Right kidney (tissue), 1 donor: Measurements from ENCODE around the gene AP1G2.
"Not testable (repeated sequence)": the region's sequence is repeated elsewhere in the genome, so short reads cannot be mapped to it uniquely, and the experiment has no call there.

Source experiments
- DNase-seq: peaks from one replicate; pipeline ENCODE4 v3.0.0-alpha.2; 2016

The AP1G2 gene

DNA sequence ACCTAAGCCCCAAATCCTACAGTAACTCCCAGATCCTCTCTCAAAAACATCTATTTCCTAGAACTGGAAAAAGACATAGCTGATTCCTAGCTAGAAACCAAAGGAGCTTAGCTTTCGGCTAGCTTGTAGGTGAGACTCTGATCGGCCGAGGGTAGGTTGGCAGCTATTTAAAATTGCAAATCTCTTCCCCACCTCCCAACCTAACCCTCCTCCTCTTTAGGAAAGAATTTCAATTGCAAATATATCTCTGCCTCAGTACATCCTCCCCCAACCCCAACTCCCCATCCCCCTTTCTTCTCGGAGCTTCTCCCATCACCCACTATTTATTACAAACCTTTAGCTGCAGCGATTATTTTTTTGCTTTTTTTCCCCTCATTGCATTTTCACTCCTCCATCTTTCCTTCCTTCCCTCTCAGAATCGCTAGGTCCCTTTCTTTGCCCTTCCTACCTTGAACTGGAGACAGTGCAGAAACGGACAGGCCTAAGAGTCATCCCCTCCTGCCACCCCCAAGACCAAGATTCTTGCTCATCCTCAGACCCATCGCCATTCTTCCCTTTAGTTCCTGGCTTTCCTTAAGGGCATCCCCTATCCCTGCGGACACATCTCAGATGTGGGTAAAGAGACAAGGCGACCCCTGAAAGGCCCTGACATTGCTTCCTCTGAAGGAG lies 29.4 kb downstream of the AP1G2 start:
- DNase-seq, result no peak

DNA sequence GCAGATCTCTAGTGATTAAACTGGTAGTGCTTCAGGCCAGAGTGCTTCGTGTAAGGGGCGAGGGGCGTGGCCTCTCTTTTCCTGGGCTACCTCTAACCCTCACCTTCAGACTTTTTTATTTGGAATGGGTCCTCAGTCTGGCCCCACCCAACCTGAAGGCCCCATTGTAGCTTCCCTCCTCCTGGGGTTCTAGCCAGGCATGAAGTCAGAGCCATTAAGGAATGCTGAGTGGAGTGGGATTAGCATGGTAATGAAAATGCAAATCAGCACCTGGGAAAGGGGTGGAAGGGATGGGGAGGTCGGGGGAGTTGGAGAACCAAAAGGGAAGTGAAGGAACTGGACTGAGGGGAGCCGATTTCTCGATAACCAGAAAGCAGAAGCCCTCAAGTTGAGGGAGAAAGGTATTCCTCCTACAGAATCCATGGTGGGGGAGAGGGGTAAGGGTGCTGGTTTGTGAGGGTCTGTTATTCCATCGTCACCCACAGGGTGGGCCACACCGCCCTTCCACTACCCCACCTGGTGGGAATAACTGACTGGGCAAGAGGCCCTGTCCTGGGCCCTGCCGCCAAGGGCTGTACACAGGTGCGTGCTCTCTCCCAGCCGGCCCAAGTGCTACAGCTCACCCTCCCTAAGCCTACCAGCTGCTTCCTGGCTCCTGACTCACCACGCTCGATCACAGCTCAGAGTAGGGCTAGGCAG lies 30.1 kb downstream of the AP1G2 start:
- peak; percentile 22 for DNase-seq

DNA sequence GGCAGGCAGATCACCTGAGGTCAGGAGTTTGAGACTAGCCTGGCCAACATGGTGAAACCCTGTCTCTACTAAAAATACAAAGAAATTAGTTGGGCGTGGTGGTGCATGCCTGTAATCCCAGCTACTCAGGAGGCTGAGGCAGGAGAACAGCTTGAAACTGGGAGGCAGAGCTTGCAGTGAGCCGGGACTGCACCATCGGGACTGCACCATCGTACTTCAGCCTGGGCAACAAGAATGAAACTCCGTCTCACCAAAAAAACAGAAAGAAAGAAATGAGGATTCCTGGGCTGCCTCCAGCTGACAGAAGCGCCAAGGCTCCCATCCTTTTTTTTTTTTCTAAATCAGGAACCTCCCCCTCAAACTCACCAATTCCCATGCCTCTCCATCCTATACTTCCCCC lies 30.7 kb downstream of the AP1G2 start:
- DNase-seq, result not testable (repeated sequence)

DNA sequence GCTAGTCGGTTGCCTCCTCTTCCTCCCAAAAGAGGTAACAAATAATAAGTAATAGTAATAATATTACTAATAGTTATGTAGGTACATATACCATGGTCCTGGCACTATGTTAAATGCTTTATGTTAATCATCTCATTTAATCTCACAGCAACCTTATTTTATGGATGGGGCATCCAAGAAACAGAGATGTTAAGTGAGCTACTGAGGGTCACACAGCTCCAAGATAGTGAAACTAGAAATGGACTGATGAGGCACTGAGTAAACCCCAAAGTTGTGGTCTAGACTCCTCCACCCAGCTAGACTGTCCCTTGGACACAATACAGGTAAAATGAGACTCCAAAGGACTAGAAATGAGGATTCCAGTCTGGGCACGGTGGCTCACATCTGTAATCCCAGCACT lies 31.1 kb downstream of the AP1G2 start:
- no peak for DNase-seq

DNA sequence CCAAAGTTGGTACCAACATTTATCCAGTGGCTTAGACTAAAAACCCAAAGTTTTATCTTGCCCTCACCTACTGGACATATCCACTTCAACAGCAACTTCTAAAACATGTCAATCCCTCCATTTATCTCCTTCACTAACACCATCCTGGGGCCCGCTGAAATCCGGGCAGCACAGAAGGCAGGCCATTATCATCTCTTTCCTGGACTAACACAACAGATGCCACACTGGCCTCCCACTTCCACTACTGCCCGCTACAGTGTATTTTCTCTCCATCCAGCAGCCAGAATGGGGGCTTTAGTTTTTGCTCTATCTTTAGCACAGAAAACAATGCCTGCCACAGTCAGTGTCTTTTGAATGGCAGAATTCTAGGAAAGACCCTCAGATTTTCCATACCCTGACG lies 31.6 kb downstream of the AP1G2 start:
- no peak for DNase-seq

DNA sequence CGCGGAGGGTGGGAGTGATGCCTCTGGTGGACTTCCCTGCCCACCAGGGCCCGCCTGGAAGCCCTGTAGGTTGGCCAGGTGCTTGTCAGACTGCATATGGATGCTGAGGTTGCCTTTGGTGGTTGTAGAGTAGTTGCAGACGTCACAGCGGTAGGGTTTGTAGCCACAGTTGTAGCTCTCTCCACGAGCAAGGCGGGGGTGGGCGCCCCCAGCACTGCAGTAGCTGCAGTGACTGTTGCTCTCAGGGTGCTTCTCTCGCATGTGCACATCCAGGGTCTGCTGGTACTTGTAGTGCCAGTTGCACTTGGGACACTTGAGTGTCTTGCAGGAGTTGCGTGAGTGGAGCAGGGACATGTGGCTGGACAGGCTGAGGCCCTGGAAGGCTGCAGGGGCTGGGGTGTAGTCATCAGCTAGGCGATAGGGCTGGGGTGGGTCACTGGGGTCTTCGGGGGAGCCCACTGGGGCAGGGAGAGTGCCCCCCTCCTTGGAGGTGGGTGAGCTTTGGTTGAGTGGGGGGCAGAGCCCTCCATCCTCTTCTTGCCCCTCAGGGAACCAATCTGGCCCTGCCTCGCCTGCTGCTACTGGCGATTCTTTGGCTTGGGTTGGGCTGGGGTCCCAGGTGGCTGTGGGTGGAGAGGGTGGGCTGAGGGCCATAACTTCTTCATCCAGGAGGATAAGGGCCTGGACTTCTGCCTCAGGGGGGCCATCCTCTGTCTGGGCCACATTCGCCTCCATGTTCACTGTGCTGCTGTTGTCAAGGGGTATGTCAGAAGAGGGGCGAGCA lies 33.7 kb downstream of the AP1G2 start:
- DNase-seq, result no peak

DNA sequence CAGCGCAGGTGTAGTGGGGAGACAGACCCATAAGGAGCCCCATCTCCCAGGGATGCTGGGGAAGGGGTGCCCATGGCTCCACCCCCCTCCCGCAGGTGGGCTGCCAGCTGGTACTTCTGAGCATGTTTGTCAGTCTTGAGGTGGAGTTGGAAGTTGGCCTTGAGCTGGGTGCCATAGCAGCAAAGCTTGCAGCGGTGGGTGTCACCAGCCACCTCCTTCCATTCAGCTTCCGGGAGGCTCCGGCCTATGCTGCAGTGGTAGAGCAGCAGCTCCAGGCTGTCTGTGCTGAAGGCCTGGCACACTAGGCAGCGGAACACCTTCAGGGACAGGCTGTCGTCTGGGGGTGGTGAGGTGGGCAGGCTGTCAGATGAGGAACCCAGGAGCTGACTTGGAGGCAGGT lies 34.9 kb downstream of the AP1G2 start:
- DNase-seq, result no peak

DNA sequence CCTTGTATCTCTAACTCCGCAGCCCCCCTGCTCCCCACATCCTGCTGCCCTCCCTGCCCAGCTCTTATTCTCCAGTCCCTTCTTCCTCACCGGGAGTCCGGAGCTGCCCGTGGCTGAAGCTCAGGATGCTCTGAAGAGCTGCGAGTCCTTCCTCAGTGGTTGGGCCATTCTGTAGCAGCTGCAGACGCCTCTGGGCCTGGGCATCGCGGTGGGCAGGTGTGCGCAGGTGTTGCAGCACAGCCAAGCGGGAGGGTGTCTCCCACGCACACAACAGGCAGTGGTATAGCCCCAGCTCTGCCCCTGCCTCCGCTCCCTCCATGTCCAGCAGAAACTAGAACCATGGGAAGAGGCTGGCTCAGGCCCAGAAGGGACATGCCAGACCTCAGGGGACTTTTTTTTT lies 36.2 kb downstream of the AP1G2 start:
- no peak for DNase-seq

DNA sequence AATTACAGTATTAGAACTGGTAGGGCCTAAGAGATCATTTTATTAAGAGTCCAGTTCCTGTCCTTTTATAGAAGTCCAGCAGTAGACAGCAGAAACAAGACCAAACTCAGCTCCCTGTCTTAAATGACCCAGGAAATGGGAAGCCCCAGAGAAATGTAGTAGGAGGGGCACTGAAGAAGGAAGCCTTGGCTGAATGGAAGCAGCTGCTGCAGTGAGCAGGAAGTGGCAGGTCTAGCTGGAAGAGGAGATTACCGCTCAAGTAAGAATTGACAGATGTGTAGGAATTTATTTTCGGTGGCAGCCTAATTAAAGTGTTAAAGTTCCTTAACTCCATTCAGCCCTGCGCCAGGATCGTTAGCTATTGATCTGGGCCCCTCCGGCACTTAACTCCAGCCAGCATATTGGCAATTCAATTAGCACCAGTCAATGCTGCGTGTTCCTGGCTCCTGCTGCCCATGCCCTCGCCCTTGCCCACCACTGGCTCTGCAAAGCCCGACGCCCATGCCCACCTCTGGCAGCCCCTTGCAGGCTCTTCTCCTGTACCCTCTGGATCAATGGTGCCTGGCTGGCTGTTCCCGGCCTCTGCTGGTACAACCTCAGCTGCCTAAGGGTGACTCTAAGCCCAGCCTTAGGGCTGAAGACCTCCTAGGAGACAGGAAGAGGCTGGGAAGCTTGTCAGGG lies 37.1 kb downstream of the AP1G2 start:
- DNase-seq, result no peak

DNA sequence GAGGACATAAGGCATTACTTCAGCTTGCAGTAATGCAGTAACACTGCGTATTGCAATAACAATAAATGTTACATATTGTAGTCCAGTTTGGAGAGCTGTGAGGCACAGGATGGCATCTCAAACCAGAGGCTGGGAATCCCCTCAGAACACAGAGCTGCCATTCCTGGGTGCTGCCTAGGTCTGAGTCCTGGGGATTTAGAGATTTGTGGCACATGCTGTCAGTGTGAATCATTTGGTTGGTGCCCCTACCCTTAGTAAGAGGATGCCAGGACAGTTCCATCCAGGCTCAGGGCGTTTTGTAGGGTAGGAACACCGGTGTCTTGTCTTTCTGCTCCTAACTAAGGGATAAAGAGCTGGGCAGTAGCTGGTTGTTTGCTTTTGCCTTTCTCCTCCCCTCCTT lies 38.6 kb downstream of the AP1G2 start:
- DNase-seq, result no peak

DNA sequence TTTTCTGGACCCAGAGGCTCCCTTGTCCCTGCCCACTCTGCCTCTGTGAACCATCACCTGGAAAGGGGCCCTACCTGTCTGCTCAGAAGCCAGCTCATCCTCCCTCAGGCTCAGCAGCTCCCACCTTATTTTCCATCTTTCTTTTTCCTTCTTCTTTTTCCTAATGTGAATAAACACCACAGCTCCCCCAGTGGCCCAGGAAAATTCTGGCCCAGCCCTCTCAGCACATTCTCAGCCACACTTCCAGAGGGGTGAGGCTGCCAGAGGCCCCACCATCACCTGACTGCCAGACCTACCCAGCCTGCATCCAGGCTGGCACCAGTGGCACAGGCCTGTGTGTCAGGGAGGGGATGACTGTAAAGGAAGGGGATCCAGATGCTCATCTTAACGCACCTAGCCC lies 39.0 kb downstream of the AP1G2 start:
- no peak for DNase-seq

DNA sequence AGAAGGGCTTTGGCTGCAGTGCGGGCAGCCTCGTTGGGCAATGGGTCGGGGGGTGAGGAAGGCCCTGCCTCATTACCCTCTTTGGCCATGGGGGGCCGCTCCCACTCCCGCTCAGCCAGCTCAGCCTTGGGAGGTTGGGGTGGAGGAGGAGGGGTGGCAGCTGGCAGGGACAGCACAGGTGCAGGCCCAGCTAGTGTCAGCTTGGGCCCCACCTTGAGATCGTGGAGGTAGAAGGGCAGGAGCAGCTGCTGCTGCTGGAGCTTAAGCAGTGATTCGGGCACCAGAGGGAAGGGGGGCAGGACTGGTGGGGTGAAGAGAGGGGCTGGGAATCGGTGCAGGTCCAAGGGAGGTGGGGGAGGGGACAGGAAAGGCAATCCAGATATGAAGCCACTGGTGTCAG lies 42.0 kb downstream of the AP1G2 start:
- no peak for DNase-seq

DNA sequence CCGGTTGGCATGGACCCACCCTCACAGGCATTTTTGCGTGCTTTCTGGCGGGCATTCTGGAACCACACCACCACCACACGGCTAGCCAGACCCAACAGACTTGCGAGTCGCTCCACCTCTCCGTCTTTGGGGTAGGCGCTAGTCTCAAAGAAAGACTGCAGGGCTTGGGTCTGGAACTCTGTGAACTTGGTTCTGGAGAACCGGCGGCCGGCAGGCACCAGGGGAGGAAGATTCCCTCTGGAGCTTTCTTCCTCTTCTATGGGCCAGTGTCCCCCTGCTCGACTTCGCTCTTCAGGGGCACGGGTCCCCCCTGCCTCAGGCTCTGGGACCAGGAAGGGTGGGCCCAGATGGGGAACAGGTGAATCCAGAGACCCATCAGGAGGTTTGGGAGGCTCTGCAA lies 42.6 kb downstream of the AP1G2 start:
- no peak for DNase-seq

DNA sequence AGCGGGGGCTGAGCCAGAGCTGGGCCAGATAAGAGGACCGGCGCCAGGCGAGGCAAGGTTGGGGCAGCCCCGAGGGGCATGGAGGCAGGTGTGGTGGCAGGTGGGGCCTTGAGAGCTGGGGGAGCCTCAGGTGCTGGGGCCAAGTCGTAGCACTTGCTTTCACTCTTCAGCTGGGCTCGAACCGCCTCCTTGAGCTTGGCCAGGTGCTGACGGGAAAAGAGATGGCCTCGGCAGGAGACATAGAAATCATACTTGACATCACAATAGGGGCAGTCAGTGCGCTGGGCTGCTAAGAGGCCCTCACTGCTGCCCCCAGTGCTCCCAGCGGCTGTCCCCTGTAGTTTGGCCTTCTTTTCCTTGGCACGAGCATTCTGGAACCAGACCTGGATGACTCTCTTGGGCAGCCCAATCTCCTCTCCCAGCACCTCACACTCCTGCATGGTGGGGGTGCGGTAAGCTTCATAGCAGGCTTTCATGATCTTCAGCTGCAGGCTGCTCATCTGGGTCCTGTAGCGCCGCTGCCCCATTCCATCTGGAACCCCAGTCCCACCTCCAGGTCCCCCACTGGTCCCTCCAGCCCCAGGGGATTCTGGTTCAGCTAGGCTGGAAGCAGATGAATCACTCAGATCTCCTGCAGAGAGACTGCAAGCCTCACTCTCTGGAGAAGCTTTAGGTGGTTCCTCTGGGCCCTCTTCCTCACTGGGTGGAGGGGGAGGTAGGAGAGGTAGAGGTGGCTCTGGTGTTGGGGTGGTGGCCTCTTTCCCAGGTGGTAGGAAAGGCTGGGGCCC lies 44.2 kb downstream of the AP1G2 start:
- DNase-seq, result no peak

DNA sequence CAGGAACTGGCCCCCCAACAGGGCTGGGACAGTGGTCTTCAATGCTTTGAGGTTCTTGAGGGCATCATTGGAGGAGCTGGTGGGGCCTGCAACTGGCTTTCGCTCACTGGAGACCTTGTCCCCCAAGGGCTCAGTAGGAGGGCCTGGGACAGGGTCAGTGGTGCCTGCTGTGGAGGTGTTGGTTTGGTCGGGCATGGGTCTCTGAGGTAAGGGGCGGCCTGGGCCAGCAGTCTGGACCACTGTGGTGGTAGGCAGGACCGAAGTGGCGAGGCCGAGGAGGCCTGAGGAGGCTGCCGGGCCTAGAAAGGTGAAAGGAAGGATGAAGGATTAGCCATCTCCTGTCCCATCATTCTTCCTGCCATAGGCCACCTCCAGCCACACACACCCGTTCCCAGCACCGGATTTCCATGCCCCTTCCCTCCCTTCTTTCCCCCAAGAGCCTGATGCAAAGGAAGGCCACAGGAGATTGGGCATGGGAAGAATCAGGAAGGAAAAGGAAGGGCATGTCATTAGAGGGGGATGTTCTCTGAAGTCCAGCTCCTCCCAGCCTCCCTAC lies 44.9 kb downstream of the AP1G2 start:
- no peak for DNase-seq

DNA sequence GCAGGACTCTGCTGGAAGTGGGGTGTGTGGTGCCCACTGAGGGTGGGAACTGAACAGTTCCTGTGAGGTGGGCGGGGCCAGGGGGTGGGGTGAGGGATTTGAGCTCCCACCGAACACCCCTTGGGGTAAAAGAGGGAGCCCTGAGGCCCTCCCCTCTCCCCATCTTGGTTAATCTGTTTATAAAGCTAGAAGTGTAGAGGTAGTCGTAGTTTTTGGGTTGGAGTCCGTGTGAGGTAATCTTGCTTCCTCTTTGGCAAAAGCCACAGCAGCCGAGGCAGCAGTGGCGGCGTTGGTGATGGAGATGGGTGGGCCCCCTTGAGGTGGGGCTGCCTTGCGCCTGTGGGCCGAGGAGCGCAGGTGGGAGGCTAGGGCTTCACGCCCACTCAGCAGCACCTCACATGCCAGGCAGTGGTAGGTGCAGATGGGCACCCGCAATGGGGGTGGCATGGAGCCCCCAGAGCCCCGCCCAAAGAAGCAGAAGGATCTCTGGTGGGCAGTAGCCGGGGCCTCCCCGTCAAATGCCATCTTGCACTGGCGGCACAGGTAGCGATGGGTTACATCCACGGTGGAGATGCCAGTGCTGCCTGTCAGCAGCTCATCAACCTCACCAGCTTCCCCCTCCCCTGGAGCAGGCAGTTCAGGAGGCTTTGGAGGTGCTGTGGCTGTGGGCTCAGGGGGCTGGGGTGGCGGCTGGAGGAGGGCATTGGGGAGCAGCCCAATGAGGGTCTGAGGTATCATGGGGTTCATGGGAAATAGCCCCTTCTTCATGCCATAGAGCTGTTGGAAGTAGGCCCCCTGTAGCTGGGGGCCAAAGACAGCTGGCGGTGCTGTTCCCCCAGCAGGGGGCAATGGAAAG lies 45.6 kb downstream of the AP1G2 start:
- DNase-seq, result no peak

DNA sequence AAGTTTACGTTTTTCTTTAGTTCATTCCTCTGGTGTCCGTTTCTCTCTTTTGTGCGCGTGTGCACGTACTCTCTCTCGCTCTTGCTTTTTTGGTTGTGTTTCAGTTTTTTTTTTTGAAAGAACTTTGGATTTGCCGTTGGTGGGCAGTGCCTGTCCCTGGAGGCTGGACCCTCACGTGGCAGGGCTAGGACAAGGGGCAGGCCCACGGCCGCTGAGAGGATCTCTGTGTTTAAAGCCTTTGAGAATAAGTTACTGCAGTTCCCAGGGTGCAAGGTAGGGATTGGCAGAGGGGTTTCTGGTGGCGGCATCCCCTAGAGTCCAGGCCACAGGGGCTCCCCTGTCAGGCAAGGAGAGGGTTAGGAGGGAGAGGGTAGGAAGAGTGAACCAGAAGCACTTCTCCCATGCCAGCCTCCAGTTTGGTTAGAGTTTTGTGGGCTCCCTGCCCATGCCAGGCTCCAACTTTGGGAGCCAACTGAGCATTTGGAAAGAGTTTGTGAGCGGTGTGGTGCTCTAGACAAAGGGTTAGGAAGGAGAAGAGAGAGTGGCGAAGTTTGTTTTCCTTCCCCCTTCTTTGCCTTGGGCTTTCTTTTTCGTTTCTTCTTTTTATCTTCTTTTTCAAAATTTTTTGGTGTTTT lies 46.6 kb downstream of the AP1G2 start:
- DNase-seq, result no peak

DNA sequence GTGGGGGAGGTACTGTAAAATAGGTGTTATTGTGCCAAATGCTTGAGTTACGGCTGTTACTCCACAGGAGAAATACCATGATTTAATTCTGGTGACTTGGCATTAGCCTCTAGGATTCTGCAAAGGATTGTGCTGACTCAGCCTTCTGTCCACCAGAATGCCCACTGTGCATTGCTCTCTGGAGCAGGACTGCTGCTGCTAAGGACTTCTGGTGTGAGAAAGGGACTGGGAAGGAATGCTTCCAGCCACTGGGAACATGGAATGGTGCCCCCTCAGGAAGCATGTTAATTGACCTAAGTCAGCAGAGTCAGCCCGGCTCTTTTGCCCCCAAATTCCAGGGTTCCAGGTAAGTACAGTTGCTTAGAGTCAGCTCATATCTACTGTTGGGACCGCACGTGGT lies 48.9 kb downstream of the AP1G2 start:
- DNase-seq, result no peak

DNA sequence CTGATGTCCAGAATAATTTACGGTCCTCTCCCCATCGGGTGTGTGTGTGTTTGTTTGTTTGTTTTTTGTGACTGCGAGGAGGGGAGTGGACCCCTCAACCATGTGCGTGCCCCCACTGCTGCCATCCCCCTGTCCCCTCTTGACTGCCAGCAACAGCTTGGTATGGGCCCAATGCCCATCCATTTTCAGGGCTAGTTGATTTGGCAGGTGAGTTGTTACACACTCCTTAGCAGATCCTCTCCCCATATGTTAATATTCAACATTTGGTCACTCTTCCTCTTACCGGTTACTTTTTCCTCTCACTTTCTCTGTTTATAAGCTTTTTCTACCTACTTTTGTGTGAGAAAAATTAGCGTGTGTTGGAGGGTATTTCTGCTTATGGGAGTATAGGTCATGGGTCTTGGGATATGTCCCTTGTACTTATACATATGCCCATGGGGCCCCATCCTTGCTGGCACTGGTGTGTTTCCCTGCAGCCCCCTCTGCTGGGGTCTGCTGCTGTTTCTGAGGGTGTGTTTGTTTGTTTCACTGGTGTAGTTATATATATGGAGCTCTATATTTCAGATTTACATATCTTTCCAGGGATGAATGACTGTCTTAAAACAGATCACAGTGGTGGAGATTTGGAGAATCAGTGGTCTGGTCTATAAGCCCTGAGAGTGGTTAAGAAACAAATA lies 49.8 kb downstream of the AP1G2 start:
- no peak for DNase-seq

DNA sequence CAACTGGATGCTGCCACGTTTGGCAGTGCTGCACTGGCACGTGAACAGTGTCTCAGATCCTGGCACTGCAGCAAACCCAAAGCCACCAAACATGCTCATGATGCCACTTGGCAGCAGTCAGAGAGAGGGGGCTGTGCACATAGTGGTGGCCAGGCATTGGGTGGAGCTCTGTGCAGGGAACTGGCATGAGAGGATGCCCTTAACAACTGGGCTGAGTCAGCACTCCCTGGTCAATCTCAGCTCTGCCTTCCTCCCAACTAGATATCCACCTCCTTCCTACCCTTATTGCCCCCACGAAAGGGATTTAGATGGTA lies 53.0 kb downstream of the AP1G2 start:
- no peak for DNase-seq
